H1 (cell line): ENCODE data around the gene NOL4L.

Experiments used
- ASH2L ChIP-seq: fragments of 200-600, 300-600 bp; sonication (generic); IDR thresholded peaks from one replicate; pipeline ENCODE4 v1.7.1; 2017; ENCODE audit warnings: low read length
- CTCF ChIP-seq, 3 experiments: IDR thresholded peaks; 1 replicate in 2 of 3; 2 replicates in 1 of 3; pipeline versions ENCODE4 v1.5.1 to v1.6.1; 2011; ENCODE audit warnings: low read length in 3 of 3, mild to moderate bottlenecking in 3 of 3, inconsistent platforms in 2 of 3, low read depth in 1 of 3, moderate library complexity in 1 of 3; ENCODE audit not compliant: insufficient read depth in 1 of 3; ENCODE audit errors: control extremely low read depth in 1 of 3
- KDM5A ChIP-seq: fragments of 200-600 bp; IDR thresholded peaks from 2 replicates; pipeline ENCODE4 v1.7.1; 2012; ENCODE audit warnings: mild to moderate bottlenecking, low read length, inconsistent platforms, mixed read lengths
- SP4 ChIP-seq: IDR thresholded peaks from 2 replicates; pipeline ENCODE4 v1.6.1; 2012; ENCODE audit warnings: low read length, inconsistent platforms

- TF ChIP-seq ASH2L = no peak
- TF ChIP-seq KDM5A = no peak
- no peak for TF ChIP-seq SP4
- TF ChIP-seq CTCF (IDR thresholded peaks at IDR 0.05; ENCODE audit: control extremely low read depth in 1 of 3, insufficient read depth in 1 of 3, low read depth in 1 of 3, low read length in 3 of 3) = no peak
Measured at GRCh38 chr20:32578840-32579390, 6.2 kb downstream of the NOL4L start.
